Measurements from ENCODE around the gene GRIK4. TPM values are rescaled to one million over a fixed set of nuclear protein-coding genes. Genes with fewer than 3 reads are reported as not detected.

The GRIK4 gene
- total and polyA plus RNA-seq, 2 donors (not counting 3 experiments of a cell fraction or from before 2014, with no cell fraction given) = 0.81 to 1.6 TPM

- FAIRE-seq = no peak
- intact Hi-C loops (cut with micrococcal nuclease) (no loop called here), dilution Hi-C loops (cut with MboI; ENCODE audit: extremely low pct_ligation_motif_present, low sequenced_read_pairs) (no loop called here)
- no TSS peak for BruUV-seq (replicated peaks)
- Histone ChIP-seq H3K4me2 (ENCODE audit: insufficient read depth, low read length) (no peak overlapping the region), H4K20me1 (replicated peaks; ENCODE audit: control insufficient read depth, extremely low read depth, insufficient read depth, low read length) (no peaks in the 10 kb centered on the region), H3K9me1 (replicated peaks; ENCODE audit: control insufficient read depth, extremely low read depth, insufficient read depth, low read length) (no peaks in the 10 kb centered on the region), H3K27ac (ENCODE audit: insufficient read depth, low read depth, low read length) (no peak overlapping the region), H3K9ac (replicated peaks; ENCODE audit: extremely low read depth, insufficient read depth, low read length) (no peak overlapping the region), H3K4me3 (replicated peaks in 1 of 3; ENCODE audit: insufficient read depth in 1 of 3, low read depth in 1 of 3, low read length in 3 of 3) (no peak overlapping the region), H2AFZ (ENCODE audit: low read depth, low read length) (no peak overlapping the region), H3K9me3 (replicated peaks; ENCODE audit: control insufficient read depth, insufficient read depth, low read length) (no peaks in the 10 kb centered on the region), H3K36me3 (ENCODE audit: control insufficient read depth in 2 of 2, extremely low read depth in 1 of 2, insufficient read depth in 2 of 2, low read length in 2 of 2) (no peaks in the 10 kb centered on the region), H3K79me2 (ENCODE audit: control insufficient read depth, insufficient read depth, low read length) (no peaks in the 10 kb centered on the region), H3K4me1 (ENCODE audit: control insufficient read depth, extremely low read depth, insufficient read depth, low read length) (no peaks in the 10 kb centered on the region), H3K27me3 (ENCODE audit: control insufficient read depth in 2 of 2, insufficient read depth in 2 of 2, low read length in 2 of 2) (no peaks in the 10 kb centered on the region)
- CTCF ChIA-PET = interaction anchor here (0.7 to 2.1 kb wide), 3 partner anchors 13 to 88 kb away, joined by 3 to 6 read pairs (median 3); partner anchors contain the start of gene GRIK4
- TF ChIP-seq GATA2 (IDR thresholded peaks at IDR 0.05; ENCODE audit: insufficient read depth, insufficient read length, low read depth, low read length) = no peak
- TF ChIP-seq FOS (IDR thresholded peaks at IDR 0.05; ENCODE audit: borderline replicate concordance, insufficient read depth, low read length) = no peak
- TF ChIP-seq, protein P1, sequence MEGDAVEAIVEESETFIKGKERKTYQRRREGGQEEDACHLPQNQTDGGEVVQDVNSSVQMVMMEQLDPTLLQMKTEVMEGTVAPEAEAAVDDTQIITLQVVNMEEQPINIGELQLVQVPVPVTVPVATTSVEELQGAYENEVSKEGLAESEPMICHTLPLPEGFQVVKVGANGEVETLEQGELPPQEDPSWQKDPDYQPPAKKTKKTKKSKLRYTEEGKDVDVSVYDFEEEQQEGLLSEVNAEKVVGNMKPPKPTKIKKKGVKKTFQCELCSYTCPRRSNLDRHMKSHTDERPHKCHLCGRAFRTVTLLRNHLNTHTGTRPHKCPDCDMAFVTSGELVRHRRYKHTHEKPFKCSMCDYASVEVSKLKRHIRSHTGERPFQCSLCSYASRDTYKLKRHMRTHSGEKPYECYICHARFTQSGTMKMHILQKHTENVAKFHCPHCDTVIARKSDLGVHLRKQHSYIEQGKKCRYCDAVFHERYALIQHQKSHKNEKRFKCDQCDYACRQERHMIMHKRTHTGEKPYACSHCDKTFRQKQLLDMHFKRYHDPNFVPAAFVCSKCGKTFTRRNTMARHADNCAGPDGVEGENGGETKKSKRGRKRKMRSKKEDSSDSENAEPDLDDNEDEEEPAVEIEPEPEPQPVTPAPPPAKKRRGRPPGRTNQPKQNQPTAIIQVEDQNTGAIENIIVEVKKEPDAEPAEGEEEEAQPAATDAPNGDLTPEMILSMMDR (IDR thresholded peaks at IDR 0.05; ENCODE audit: extremely low read depth in 1 of 2, insufficient read depth in 1 of 2, low read depth in 1 of 2, low read length in 2 of 2) = no peak
- no peak for TF ChIP-seq POLR2A (IDR thresholded peaks at IDR 0.05; ENCODE audit: low read depth, low read length)
- no peak for TF ChIP-seq POLR2AphosphoS5 (IDR thresholded peaks at IDR 0.05; ENCODE audit: insufficient read depth, low read depth, low read length)
- no peak for TF ChIP-seq MYC (IDR thresholded peaks at IDR 0.05; ENCODE audit: low read depth, low read length)
- TF ChIP-seq EZH2 (IDR thresholded peaks at IDR 0.05; ENCODE audit: borderline replicate concordance, low read depth, low read length, severe bottlenecking) = no peak
- TF ChIP-seq JUN (IDR thresholded peaks at IDR 0.05; ENCODE audit: borderline replicate concordance, insufficient read depth, insufficient read length, low read depth) = no peak
- no peak for TF ChIP-seq MAX (IDR thresholded peaks at IDR 0.05; ENCODE audit: insufficient read depth, insufficient read length)
- DNase-seq (ENCODE audit: low read depth, low spot score) = no peak
- POLR2A ChIA-PET = no interaction called here
Measured at GRCh38 chr11:120599816-120600420, 88.4 kb downstream of the GRIK4 start.
